GM18517 (cell line): ENCODE data around the gene ZDHHC11B.
"Not testable (repeated sequence)": the region's sequence is repeated elsewhere in the genome, so short reads cannot be mapped to it uniquely, and the experiment has no call there.

ENCODE experiments used
- ATAC-seq: cut with Tn5 transposase; IDR thresholded peaks from one replicate; pipeline ENCODE4 v1.9.1; 2021; ENCODE audit warnings: mild to moderate bottlenecking, moderate library complexity; ENCODE audit not compliant: unreplicated experiment

Gene ZDHHC11B

DNA sequence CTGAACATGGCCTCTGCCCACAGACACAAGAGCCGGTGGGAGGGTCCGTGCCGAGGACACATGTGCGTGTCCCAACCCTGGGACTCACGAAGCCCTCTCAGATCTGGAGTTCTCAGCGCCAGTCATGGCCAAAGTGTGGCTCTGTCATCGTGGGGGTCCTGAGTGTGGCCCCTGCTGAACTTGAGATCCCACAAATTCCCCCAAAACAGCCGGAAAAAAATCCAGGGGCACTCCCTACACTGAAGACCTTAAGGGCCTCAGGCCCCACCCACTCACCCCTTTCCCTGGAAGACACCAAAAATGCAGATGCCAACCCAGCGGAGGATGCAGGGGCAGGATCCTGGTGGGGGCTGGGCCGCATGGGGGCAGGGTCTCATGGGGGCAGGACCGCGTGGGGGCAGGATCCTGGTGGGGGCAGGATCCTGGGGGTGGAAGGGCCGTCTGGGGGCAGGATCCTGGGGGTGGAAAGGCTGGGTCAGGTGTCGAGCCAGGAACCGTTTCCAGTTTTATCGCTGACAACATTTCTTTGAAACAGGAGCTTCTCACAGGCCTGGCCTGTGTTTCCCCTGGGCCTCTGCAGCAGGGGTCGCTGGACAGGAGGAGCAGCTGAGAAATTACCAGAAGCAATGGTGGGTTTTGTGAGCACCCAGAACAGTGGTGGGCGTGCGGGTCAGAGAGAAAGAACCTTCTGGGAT lies 13.3 kb downstream of the ZDHHC11B start:
- not testable (repeated sequence) for ATAC-seq

DNA sequence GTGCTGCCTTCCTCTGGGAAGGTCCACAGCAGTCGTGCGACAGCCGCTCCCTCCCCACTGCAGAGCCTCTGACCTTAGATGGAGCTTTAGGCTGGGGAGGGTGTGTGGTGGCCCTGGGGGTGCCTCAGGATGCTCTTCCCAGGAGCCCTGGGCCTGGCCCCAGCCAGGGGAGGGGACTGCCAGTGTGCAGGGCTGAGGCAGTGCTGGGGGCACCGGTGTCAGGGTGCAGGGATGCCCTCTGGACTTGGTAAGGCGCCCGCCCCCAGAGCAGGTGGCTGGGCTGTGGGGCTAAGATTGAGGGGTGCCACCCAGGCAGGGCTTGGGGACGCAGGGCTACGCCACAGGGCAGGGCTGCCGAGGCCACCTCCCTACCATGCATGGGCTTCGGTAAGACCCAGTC lies 13.9 kb downstream of the ZDHHC11B start:
- not testable (repeated sequence) for ATAC-seq

DNA sequence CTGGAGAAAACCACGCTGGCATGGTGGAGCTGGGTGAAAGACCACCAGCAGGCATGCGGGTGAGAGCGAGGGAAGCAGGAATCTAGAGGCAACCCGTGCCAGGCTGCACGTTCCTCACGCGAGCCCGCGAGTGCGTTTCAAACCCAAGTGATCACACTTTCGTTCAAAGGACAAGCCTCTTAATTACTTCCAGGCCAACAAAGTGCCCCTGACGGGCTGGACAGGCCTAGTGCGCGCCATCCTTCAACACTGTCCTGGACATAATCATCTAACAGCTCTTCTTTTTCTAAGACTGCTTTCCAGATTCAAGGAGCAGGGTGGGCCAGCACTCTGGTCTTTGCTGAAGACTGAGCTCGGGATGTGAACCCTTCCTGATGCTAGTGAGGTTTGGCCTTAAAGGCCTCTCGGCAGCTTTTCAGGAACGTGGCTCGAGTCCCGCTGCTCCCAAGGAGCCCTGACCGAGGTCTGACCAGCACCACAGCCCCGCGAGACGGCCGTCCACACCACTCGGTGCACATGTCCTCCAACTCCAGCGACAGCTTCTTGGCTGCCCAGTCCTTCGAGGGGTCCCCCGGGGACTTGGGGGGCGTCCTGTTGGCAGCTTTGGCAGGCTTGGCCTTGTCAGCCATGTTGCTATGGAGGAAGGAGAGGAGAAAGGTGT lies 14.9 kb downstream of the ZDHHC11B start:
- ATAC-seq = not testable (repeated sequence)

DNA sequence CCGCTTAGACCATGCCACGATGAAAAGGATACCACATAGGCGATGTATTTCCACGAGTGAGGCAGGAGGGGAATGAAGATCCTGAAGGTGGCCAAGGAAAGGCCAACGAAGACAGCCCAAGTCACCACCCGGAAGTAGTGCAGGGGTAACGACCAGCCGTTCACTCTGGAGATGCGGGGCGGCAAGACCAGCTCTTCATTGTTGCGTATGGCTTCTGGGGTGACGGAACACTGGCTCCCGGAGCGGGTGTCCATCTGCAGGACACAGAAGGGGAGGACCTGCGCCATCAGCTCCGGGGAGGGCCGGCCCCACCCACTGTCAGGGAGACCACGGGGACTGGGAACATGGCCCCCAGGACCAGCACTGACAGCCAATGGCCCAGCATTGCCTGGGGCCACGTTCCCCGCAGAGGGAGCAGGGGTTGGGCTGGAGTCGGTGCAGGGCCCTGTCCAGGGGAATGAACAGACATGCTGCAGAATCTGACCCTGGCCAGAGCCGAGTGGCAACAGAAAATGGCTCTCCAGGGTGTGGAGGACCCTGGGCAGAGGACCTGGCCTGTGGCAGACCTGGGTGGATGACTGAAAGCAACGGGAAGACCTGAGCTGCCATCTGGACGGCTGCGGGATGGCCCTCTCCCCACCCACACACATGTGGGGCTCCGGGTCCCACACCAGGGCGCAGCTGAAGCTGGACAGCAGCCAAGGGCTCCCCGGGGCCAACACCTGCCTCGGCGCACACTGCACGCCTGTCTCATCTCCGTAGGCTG lies 17.7 kb downstream of the ZDHHC11B start:
- no peak for ATAC-seq

DNA sequence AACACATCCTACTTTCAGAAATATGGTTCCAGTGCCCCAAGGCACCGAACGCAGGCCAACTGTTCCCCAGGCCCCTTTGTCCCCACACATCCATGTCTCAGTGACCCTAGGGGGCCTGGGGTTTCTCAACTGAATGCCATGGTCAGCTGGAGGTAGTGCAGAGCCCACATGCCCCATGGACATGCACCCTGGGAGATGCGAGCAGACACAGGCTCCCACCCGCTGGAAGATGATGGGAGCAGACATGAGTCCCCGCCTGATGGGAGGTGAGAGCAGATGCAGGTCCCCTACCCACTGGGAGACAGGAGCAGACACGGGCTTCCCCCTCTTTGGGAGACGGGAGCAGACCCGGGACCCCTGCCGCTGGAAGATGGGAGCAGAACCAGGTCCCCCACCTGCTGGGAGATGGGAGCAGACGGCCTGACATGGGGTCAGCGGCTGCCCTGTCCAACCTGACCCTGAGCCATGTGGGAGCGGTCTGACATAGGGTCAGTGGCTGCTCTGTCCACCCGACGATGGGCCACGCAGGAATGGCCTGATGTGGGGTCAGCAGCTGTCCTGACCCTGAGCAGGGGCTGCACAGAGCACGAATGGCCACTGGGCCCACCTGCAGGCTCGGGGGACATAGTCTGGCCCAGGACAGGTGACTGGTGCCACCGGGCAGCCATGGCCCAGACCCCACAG lies 18.4 kb downstream of the ZDHHC11B start:
- ATAC-seq = no peak

DNA sequence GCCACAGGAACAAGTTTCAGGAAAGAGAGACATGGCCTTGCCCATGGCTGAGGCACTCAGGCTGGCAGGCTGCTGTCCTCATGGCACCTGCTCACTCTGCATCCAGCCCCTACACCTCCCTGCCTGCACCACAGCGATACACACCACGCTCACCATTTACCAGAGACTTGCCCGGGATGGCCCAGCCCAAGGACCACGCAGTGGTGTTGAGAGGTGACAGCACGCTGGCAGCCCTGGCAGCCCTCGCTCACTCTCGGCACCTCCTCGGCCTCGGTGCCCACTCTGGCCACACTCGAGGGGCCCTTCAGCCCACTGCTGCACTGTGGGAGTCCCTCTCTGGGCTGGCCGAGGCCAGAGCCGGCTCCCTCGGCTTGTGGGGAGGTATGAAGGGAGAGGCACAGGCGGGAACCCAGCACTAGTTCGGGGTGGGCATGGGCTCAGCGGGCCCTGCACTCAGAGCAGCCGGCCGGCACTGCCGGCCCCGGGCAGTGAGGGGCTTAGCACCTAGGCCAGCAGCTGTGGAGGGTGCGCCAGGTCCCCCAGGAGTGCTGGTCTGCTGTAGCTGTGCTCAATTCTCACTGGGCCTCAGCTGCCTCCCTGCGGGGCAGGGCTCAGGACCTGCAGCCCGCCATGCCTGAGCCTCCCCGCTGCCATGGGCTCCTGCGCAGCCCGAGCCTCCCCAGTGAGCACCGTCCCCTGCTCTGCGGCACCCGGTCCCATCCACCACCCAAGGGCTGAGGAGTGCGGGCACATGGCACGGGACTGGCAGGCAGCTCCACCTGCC lies 20.3 kb downstream of the ZDHHC11B start:
- ATAC-seq = no peak

DNA sequence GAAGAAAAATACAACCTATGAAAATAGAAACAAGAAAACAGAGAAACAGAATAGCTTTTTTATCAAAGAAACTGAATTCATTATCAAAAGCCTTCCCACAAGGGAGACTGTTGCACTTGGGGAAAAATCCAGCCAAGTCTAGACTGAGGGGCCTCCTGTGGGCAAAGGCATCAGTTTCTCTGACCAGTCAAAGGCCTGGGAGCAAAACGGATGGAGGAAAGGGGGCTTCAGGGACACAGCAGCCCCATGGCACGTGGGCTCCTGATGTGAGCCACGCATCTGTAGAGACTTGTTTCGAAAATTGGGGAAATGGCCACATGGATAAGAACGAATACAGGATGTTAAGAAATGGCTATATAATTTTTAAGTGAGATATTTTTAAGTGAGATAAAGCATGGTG lies 21.1 kb downstream of the ZDHHC11B start:
- no peak for ATAC-seq

DNA sequence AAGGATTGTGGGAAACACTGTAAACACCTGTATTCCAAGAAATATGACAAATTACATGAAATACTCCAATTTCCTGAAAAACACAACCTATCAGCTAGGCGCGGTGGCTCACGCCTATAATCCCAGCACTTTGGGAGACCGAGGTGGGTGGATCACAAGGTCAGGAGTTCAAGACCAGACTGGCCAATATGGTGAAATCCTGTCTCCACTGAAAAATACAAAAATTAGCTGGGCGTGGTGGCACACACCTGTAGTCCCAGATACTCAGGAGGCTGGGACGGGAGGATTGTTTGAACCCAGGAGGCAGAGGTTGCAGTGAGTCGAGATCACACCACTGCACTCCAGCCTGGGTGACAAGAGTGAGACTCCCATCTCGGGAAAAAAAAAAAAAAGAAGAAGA lies 21.5 kb downstream of the ZDHHC11B start:
- not testable (repeated sequence) for ATAC-seq

DNA sequence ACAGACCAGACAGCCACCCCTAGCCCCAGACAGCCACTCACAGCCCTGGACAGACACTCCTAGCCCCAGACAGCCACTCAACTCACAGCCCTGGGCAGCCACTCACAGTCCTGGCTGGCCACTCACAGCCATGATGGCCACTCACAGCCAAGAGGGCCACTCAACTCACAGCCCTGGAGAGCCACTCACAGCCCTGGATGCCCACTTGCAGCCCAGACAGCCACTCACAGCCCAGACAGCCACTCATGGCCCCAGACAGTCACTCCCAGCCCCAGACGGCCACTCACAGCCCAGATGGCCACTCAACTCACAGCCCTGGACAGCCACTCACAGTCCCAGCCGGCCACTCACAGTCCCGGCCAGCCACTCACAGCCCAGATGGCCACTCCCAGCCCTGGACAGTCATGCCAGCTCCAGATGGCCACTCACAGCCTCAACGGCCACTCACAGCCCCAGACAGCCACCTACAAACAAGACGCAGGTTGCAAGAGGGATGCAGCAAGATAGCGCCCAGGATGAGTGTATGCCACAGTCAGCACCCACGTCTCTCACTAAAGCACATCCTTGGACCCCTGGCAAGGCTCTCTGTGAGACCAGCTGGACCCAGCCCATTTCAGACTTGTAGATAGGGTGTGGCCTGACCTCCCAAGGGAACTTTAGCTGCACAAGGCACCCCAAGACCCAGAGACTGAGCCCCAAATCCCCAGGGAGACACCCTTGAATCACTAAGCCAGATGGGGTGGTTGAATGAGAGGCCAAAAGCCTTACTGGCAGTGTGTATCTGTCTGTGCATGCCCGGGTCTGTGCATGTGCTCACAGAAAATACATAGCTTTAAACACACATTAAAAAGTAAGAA lies 22.4 kb downstream of the ZDHHC11B start:
- no peak for ATAC-seq

DNA sequence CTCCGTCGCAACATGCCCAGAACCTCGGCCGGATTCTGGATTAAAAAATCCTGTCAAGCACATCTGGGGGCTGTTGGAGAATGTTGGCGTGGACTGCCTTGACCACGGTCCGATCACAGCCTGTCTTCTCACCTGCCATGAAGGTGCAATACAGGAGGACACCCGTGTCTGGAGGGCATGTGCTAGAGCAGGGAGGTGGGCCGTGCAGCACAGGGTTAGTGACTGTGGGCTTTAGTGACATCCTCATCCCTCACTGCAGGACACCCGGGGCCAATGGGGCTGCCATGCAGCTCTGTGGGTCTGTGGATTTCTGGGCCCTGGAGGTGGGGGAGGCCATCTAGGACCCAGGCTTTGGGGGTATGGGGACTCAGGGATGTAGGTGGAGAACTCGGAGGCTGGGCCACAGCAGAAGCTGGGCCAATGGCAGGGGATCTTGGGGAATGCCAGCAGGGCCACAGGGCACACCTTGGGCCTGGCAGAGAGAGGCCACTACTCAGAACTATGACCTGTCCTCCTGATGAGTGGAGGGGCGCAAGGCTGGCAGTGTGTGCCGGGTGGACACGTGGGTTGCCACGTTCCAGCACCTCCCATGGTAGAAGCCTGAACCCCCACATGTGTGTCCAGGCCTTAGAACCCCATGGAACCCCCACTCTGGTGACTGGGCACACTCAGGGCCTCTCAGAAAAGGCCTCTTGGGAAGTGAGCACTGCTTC lies 23.3 kb downstream of the ZDHHC11B start:
- ATAC-seq = no peak

DNA sequence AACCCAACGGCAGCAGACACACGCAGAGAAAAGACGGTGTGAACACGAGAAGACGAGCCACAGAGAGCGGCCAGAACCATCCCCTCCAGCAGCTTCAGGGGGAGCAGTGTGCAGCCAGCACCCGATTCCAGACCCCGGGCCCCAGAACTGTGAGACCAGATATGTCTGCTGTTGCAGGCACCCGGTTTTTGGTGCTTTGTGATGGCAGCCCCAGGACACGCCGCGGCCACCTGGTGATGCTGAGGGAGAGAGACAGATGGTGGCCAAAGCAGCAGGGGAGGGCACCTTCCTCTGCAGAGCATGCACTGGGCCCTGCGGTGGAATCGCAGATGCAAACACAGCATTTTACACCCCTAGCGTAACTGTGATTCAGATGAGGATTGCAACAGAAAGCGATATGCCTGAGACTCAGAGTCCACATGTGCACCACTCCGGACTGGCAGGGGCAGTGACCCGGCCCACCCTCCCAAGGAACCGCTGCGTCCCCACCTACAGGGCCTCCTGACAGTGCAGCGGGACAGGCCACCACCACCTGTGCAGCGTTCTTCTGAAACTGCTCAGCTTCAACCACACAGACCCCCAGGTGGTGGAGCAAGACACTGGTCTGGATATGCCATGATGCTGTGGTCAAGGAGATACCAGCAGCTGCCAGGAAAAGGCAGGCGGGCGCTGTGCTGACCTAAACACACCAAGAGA lies 24.0 kb downstream of the ZDHHC11B start:
- ATAC-seq = no peak

DNA sequence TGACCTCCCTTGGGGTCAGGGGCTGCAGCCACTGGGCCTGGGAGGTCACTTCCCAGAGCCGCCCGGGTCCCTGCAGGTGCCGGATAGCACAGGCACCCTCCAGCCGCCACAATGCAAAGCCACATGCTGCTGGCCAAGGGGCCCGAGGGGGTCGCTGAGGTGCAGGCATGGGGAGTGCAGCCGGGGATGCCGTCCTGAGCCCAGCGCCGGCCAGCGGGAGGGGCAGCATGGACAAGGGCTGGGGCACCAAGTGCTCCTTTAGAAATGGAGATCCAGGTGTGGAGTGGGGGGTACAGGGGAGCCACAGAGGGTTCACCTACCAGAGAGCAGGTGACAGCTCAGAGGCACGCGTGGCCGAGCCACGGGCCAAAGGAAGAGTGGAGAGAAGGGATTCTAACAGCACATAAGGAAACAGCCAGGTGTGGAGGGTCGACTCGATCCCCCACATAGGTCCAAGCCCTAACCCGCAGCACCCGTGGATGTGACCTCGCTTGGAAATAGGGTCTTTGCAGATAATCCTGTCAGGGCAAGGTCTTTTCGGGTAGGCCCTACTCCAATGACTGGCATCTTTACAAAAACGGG lies 24.7 kb downstream of the ZDHHC11B start:
- no peak for ATAC-seq

DNA sequence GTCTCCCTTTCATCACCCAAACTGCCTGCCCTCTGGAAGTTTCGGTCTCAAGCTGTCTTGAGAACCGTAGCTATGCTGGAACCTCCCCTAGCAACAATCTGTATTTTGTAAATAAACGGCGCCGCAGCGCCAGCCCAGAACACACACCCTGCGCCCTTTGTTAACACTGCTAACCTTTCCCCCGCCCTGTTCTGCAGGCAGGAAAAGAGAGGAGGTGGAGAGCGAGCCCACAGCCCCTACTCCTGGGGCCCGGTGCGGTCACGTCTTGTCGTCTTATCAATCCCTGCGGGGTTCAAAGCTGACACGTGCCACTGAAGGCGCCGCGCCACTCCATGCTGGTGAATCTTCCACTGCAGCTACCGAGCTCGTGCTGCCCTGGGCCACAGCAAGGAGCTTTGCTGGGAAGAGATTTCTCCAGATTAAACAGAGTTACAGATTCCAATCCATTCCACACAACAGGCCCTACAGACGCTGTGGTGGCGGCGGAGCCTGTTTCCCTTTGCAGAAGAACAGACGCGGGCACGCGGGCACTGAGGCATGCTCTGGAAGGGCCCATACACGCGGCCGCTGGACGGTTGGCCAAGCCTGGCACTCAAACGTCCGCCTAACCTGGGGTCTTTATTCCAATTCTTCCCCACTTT lies 25.3 kb downstream of the ZDHHC11B start:
- no peak for ATAC-seq

DNA sequence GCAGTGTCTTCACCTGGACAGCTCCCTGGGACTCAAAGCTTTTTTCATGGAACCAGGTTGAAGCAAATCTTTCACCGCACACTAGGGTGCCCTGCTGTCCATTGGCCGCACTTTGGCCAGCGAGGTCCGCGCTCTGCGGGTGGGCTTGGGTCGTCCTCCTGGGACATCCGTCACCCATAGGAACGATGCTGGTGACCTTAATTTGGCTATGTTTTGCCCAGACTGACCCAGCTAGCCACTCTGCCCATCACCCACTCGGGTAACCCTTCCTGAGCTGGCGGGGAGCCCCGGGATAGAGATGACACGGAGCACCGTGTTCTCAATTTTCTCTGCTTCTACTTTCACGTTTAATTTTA lies 25.9 kb downstream of the ZDHHC11B start:
- ATAC-seq = no peak

DNA sequence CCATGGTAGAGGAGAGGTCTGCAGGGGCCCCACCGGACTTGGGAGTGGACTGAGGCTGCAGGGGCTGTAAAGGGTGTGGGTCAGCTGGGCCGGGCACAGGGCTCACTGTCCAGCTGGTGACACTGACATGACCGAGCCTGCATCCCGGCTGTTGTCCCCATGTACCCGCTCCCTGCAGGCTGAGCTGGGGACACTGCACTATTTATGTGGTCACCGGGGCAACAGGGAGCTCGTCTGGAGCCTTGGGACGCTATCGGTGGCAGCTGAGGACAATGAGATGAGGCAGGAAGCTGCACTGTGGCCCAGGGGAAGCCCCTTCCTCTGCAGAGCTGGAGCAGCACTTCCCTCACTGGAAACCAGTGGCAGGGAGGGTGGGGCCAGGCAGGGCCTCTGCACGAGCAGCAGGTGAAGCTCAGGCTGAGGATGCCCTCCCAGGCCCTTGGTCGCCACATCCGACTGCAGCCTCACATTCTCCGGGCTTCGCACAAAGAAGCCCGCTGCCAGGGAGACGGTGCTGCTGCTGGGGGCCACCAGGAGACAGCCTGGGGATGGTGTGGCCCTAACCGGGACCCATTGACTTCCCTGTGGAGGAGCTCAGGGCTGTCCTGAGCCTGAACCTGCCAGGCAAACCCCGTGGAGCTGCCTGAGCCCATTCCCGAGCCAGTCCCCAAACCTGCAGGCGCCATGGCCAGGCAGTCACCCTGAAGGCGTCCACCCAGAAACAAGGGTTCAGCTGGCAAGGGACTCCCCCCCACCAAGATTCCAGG lies 26.4 kb downstream of the ZDHHC11B start:
- no peak for ATAC-seq

DNA sequence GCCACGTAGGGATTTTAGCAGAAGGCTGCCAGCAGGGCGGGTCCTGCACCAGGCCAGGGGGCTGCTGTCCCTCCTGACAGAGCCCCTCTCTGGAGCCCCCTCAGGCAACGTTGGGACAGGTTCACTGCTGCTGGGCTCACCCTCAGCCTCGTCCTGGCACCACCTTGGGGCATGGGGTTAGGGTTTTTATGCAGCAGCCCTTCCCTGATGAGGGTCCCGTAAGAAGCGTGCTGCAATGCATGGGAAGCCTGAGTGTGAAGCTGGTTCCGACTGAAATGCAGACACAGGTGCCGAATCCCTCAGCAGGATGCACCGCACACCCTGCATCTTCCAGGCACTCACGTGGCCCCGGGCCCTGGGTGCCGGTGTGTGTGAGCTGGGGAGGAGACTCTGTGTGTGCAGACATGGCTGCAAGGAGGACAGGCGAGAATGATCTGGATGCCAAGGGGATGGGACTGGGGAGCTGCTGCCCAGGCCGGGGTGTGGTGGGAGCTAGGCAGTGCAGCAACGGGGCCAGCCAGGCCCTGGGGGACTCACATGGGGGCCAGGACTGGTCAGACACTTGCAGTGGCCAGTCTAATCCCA lies 27.1 kb downstream of the ZDHHC11B start:
- no peak for ATAC-seq
